Natural killer cell treated with Interleukin-12 subunit alpha and Interleukin-12 subunit beta and Interleukin-15 and Interleukin-18, amount 100 ng/mL, for 72 hours (primary cell): ENCODE data around the gene SYT15. TPM values are rescaled to one million over a fixed set of nuclear protein-coding genes. Genes with fewer than 3 reads are reported as not detected.
"Not testable (repeated sequence)": the region's sequence is repeated elsewhere in the genome, so short reads cannot be mapped to it uniquely, and the experiment has no call there.

Experiments
- ATAC-seq, 2 donors: fragments of 150-1000 bp; cut with Tn5 transposase in 1 of 2; sonication (Bioruptor Pico), chemical (Tn5 transposase) in 1 of 2; 2 replicates each; pipeline ENCODE4 v1.10.0; 2021
- DNase-seq: peaks from one replicate; pipeline ENCODE4 v3.0.0; 2022; ENCODE audit warnings: low spot score
- H3K27ac Mint-ChIP-seq, 2 donors: 1 replicate in 1 of 2; 2 replicates in 1 of 2; pipeline ENCODE4 v1.8.0; 2022; ENCODE audit warnings: mixed read lengths in 2 of 2, mild to moderate bottlenecking in 1 of 2, moderate library complexity in 1 of 2
- H3K27me3 Mint-ChIP-seq, 2 donors: 1 replicate in 1 of 2; 2 replicates in 1 of 2; pipeline ENCODE4 v1.8.0; 2022; ENCODE audit warnings: mixed read lengths in 2 of 2
- H3K36me3 Mint-ChIP-seq: one replicate; pipeline ENCODE4 v1.8.0; 2022; ENCODE audit warnings: mixed read lengths
- H3K4me1 Mint-ChIP-seq, 2 donors: 1 replicate in 1 of 2; 2 replicates in 1 of 2; pipeline ENCODE4 v1.8.0; 2022; ENCODE audit warnings: low read depth in 2 of 2, mixed read lengths in 2 of 2, mild to moderate bottlenecking in 1 of 2
- H3K4me3 Mint-ChIP-seq: one replicate; pipeline ENCODE4 v1.8.0; 2022; ENCODE audit warnings: mixed read lengths
- H3K9me3 Mint-ChIP-seq: 2 replicates; pipeline ENCODE4 v1.8.0; 2022; ENCODE audit warnings: mixed read lengths
- total RNA-seq, 2 donors: library from RNA; stranded (reverse); gene quantifications; one replicate each; pipeline ENCODE4 v1.2.3, GENCODE V29; 2022

The SYT15 gene
- total RNA-seq, result 1 to 10 TPM in 1 of 2 donors, under 1 TPM in 1; 0.81 to 1.9 TPM

DNA sequence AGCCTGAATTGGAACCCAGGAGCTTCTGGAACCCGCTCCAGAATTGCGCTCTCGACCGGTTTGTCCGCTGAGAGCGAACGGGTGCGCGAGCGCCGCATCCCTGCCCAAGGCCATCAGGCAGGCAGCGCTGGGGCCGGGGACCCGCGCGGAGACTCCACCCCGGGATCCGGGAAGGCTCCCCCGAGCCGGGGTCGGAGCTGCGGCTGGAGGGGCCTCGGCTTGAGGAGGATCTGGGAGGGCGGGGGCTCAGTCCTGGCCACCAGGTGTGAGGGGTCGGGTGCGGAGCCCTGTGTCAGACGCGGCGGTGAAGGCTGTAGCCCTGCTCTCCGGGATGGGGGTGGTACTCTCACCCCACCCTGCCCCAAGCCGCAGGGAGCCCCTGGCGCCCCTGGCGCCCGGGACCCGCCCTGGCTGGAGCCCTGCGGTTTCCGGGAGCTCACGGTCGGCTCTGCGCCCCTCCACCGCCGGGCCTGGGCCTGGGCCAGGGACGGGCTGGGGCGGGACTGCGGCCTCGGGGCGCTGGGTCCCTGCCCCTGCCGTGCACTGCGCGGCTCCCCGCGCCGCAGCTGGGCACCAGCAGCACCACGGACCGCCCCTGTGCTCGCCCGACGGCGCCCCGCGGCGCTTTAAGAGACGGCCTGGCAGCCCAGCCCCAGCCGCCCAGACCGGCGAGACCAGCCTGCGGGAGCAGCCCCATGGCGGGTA, at the start of gene SYT15:
Gene SYT15, plus strand, starts transcription at position 655 of the 705 bp plus-strand sequence. Its CDS starts 41 bp downstream, at position 696.
- H3K36me3 Mint-ChIP-seq, H3K27me3 Mint-ChIP-seq, H3K4me1 Mint-ChIP-seq, ATAC-seq, DNase-seq, H3K9me3 Mint-ChIP-seq, H3K27ac Mint-ChIP-seq, H3K4me3 Mint-ChIP-seq: not testable (repeated sequence)

DNA sequence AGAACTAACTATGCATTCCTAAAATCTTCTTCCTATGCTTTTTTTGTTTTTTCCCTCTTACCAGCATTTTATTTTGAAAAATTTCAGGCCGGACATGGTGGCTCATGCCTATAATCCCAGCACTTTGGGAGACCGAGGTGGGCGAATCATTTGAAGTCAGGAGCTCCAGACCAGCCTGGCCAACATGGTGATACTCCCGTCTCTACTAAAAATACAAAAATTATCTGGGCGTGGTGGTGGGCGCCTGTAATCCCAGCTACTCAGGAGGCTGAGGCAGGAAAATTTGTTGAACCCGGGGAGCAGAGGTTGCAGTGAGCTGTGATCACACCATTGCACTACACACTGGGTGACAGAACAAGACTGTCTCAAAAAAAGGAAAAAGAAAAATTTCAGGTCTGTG, 49.2 kb upstream of the SYT15 start:
- not testable (repeated sequence) for H3K4me1 Mint-ChIP-seq, H3K27me3 Mint-ChIP-seq, H3K36me3 Mint-ChIP-seq, ATAC-seq, DNase-seq, H3K9me3 Mint-ChIP-seq, H3K27ac Mint-ChIP-seq, H3K4me3 Mint-ChIP-seq

DNA sequence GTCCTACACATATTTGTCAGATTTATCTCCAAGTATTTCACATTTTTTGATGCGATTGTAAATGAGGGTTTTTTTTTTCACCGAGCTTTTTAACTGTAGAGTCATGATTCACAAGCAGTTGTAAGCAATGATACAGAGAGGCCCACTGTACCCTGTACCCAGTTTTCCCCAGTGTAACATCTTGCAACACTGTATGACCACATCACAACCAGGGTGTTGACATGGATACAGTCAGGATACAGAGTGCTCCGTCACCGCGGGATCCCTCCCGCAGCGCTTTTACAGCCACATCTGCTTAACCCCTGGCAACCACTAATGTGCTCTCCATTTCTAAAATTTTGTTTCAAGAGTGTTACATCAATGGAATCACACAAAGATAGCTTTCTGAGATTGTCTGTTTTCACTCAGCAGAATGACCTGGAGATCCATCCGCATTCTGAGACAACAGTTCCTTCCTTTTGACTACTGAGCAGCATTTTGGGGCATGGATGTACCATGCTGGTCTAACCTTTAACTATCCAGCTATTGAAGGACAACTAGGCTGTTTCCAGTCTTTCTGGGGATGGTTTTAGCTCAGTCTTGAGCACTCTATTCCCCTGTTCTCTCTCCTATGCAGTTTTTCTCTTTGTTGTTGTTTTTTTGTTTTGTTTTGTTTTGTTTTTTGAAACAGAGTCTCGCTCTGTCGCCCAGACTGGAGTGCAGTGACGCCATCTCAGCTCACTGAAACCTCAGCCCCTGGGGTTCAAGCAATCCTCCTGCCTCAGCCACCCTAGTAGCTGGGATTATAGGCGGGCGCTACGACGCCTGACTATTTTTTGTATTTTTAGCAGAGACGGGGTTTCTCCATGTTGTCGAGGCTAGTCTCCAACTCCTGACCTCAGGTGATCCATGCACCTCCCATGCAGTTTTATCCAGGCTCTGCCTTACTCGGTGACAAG, 48.4 kb upstream of the SYT15 start:
- Mint-ChIP-seq H3K4me3 (no peak overlapping the region), H3K27ac (no peak overlapping the region), H3K9me3 (no peaks in the 10 kb centered on the region), H3K36me3 (no peaks in the 10 kb centered on the region), H3K27me3 (peaks cover 0 to 2% of the 10 kb centered on the region in 2 donors), H3K4me1 (no peaks in the 10 kb centered on the region)
- ATAC-seq (no peak), DNase-seq (peak; percentile 60)

DNA sequence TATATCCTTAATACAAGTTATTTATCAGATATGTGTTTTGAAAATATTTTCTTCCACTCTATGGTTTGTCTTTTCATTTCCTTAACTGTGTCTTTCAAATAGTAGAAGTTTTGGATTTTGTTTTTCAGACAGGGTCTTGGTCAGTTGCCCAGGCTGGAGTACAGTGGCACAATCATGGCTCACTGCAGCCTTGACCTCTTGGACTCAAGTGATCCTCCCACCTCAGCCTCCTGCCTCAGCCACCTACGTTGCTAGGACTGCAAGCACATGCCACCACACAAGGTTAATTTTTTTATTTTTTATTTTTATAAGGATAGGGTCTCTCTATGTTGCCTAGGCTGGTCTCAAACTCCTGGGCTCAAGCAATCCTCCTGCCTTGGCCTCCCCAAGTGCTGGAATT, 46.7 kb upstream of the SYT15 start:
- H3K4me3 Mint-ChIP-seq, ATAC-seq, DNase-seq, H3K27me3 Mint-ChIP-seq, H3K9me3 Mint-ChIP-seq, H3K36me3 Mint-ChIP-seq, H3K27ac Mint-ChIP-seq, H3K4me1 Mint-ChIP-seq: not testable (repeated sequence)

DNA sequence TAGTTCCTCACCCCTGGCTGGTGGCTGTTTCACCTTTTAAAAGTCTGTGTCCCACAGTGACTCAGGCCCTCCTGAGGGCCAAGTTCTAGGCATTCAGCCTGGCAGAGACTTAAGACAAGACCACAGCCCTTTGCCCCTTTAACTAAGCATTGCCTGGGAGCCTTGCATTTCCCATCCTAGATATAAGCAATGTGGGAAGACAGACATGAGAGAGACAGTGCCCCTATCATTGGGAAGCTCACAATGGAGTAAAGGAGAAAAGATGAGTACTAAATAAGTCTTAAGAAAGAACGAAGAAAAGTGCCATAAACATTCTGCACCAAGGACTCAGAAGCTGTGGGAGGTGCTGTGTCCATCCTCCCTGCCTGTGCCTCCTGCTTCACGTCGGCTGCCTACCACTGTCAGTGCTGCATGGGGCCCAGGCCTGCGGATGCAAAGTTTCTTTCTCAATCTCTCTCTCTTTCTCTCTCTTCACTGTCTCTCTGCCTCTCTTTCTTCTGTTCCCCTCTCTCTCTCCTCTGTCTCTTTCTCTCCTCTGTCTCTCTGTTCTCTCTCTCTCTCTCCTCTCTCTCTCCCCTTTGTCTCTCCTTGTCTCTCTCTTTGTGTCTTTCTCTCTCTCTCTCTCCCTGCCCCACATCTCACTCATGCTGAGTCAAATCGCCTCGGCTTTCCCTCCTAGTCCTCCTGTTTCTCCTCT, 44.0 kb upstream of the SYT15 start:
- ATAC-seq (peak; percentile 22 to 34), DNase-seq (no peak)
- Mint-ChIP-seq H3K27me3 (peaks cover 15 to 31% of the 10 kb centered on the region in 2 donors), H3K4me3 (no peak overlapping the region), H3K27ac (no peak overlapping the region), H3K4me1 (no peaks in the 10 kb centered on the region), H3K36me3 (no peaks in the 10 kb centered on the region), H3K9me3 (no peaks in the 10 kb centered on the region)

DNA sequence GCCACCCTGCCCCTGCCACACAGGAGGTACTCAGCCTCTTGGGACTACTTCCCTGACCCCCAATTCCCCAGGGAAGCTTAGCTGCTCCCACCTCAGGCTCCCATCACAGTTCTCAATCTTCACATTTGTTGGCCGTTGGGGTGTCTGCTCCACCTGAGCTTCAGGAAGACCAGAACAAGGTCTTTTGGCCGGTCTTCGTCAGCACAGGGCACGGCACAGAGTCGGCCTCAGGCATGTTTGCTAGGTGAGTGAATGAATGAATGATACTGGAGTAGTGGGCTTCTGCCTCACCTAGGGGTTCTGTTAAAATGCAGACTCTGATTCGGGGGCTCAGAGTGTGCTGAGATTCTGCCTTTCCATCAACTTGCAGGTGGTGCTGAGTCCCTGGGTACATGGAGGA, 42.8 kb upstream of the SYT15 start:
- Mint-ChIP-seq H3K27me3 (peaks cover 24 to 40% of the 10 kb centered on the region in 2 donors), H3K27ac (no peak overlapping the region), H3K36me3 (no peaks in the 10 kb centered on the region), H3K4me1 (peaks cover 6 to 8% of the 10 kb centered on the region in 2 donors), H3K4me3 (no peak overlapping the region), H3K9me3 (no peaks in the 10 kb centered on the region)
- DNase-seq (no peak), ATAC-seq (no peak)

DNA sequence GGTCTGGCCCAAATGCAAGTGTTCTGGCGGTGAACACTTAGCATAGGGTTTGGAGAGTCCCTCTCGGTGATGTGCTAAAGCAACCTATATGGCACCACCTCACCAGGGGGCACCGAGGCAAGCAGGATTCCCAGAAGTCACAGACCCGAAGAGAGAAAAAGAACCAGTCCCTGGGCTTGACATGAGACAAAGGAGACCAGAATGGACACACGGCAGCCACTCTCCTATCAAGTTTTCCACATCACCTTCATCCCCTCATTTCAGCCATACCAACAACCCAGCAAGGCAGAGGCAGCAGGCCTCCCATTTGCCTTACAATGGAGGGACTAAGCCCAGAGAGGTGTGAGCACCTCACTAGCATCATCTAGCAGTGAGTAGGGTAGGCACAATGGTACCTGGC, 42.1 kb upstream of the SYT15 start:
- no peaks in the 10 kb centered on the region for H3K36me3 Mint-ChIP-seq
- H3K4me1 Mint-ChIP-seq, result peaks cover 6 to 8% of the 10 kb centered on the region in 2 donors
- H3K4me3 Mint-ChIP-seq, result no peak overlapping the region
- no peak for ATAC-seq
- no peaks in the 10 kb centered on the region for H3K9me3 Mint-ChIP-seq
- H3K27me3 Mint-ChIP-seq, result peaks cover 24 to 40% of the 10 kb centered on the region in 2 donors
- H3K27ac Mint-ChIP-seq, result no peak overlapping the region
- no peak for DNase-seq

DNA sequence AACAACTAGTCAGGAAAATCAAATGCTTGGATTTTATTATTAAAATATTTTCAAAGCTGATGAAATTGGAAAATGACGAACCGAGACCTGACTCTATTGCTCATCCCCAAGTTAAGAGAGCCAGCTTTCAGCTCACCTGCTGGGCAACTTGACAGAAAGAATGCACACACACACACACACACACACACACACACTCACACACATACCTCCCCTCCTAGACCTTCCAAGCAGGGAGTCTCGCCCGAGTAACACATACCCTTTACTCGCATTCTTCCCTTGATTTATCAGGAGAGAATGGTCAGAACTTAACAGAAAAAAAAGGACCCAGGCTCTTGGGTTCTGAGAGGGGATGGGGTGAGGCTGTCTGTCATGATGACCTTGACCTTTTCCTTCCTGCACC, 41.6 kb upstream of the SYT15 start:
- DNase-seq (no peak), ATAC-seq (no peak)
- H3K36me3 Mint-ChIP-seq, result no peaks in the 10 kb centered on the region
- no peaks in the 10 kb centered on the region for H3K9me3 Mint-ChIP-seq
- H3K4me1 Mint-ChIP-seq, result peaks cover 8% of the 10 kb centered on the region in 2 donors
- no peak overlapping the region for H3K27ac Mint-ChIP-seq
- H3K4me3 Mint-ChIP-seq, result no peak overlapping the region
- H3K27me3 Mint-ChIP-seq, result peaks cover 26 to 43% of the 10 kb centered on the region in 2 donors

DNA sequence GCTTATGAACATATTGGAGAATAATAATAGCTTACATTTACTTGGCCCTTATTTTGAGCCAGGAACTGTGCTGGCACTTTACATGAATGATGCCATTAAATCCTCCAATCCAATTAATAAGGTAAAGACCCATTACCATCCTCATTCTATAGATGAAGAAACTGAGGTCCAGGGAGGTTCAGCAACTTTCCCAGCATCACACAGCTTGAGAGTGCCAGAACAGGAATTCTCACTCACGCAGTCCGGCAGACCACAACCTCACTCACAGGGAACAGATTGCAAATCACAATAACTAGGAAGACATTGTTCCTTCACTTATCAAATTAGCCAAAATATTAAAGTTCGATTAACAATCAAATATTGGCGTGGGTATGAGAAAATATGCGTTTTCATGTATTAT, 40.8 kb upstream of the SYT15 start:
- ATAC-seq (no peak), DNase-seq (no peak)
- Mint-ChIP-seq H3K27ac (no peak overlapping the region), H3K27me3 (peaks cover 30 to 52% of the 10 kb centered on the region in 2 donors), H3K4me1 (peaks cover 8 to 10% of the 10 kb centered on the region in 2 donors), H3K9me3 (no peaks in the 10 kb centered on the region), H3K36me3 (no peaks in the 10 kb centered on the region), H3K4me3 (no peak overlapping the region)

DNA sequence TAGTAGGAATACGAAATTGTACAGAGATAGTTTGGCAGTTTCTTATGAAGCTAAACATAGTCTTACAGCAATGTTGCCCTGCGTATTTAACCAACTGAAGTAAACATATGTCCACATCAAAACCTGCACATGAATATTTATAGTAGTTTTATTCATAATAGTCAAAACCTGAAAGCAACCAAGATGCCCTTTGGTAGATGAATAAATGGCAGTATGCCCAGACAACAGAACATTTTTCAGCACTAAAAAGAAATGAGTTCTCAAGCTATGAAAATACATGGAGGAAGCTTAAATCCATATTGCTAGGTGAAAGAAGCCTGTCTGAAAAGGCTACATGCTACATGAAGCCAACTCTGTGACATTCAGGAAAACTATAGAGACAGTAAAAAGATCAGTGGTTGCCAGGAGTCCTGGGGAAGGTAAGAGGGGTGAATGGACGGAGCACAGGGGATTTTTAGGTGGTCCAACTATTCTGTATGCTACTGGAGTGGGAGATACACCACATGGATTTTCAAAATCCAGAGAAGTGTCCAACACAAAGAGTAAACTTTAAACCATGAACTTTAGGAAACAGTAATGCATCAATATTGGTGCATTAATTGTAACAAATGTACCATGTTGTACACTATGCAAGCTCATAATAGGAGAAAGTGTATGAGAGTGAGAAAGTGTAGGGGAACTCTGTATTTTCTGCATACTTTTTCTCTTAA, 40.1 kb upstream of the SYT15 start:
- ATAC-seq, result no peak
- Mint-ChIP-seq H3K9me3 (no peaks in the 10 kb centered on the region), H3K4me1 (peaks cover 8 to 10% of the 10 kb centered on the region in 2 donors), H3K4me3 (no peak overlapping the region), H3K27me3 (peaks cover 29 to 55% of the 10 kb centered on the region in 2 donors), H3K27ac (no peak overlapping the region), H3K36me3 (no peaks in the 10 kb centered on the region)
- no peak for DNase-seq

DNA sequence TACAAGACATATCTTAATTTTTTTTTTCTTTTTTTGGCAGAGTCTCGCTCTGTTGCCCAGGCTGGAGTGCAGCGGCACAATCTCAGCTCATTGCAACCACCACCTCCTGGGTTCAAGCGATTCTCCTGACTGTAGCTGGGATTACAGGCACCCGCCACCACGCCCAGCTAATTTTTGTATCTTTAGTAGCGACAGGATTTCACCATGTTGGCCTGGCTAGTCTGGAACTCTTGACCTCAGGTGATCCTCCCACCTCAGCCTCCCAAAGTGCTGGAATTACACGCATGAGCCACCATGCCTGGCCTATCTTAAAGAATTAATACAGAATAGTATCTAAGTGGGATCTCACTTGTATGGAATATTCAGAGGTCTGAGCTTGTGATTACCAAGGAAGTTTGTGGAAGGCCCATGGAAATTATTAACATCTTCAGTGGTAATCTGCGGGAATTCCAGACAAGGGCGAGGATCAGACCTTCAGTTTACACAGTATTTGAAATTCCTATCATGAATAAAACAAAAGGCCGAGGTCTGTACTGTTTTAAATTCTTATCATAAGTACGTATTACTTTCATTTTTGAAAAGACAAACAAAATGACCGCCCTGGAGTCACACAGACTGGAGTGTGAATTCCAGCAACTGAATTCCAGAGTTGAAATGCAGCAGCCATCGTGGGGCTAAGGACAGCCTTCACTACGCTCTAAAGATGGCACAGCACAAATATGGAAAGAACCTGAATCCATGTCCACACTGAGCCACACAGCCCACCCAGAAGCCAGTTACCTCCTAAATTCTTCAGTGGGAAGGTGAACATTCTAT, 39.1 kb upstream of the SYT15 start:
- no peak overlapping the region for H3K4me3 Mint-ChIP-seq
- DNase-seq, result peak; percentile 10
- no peaks in the 10 kb centered on the region for H3K9me3 Mint-ChIP-seq
- peaks cover 29 to 55% of the 10 kb centered on the region in 2 donors for H3K27me3 Mint-ChIP-seq
- H3K27ac Mint-ChIP-seq, result no peak overlapping the region
- ATAC-seq, result no peak
- no peaks in the 10 kb centered on the region for H3K36me3 Mint-ChIP-seq
- H3K4me1 Mint-ChIP-seq, result peaks cover 8 to 10% of the 10 kb centered on the region in 2 donors

DNA sequence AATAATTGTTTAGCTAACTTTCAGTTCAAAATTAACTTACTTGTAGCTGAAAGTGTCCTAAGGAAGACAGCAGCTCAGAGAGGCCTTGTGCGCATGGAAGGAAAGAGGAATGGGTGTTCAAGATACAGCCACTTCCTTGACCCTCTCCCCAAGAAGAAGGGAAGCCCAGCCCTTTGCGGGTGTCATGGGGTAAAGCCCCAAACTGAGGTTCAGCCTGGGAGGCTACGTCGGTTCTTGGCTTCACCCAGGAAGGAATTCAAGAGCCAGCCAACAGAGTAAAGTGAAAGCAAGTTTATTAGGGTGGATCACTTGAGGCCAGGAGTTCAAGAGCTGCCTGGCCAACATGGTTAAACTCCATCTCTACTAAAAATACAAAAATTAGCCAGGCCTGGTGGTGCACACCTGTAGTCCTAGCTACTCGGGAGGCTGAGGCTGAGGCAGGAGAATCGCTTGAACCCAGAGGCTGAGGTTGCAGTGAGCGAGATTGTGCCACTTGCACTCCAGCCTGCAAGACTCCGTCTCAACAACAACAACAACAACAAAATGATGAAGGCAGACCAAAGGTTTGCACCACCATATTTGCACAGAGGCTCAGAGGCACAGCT, 38.4 kb upstream of the SYT15 start:
- DNase-seq, result peak; percentile 49
- peaks cover 29 to 55% of the 10 kb centered on the region in 2 donors for H3K27me3 Mint-ChIP-seq
- H3K27ac Mint-ChIP-seq, result no peak overlapping the region
- ATAC-seq, result no peak
- H3K9me3 Mint-ChIP-seq, result no peaks in the 10 kb centered on the region
- no peak overlapping the region for H3K4me3 Mint-ChIP-seq
- H3K4me1 Mint-ChIP-seq, result peaks cover 8 to 10% of the 10 kb centered on the region in 2 donors
- no peaks in the 10 kb centered on the region for H3K36me3 Mint-ChIP-seq
